ENCODE measurements around the gene FAM3D. TPM values are rescaled to one million over a fixed set of nuclear protein-coding genes. Genes with fewer than 3 reads are reported as not detected.

FAM3D gene
- polyA plus RNA-seq, 2 of the 4 experiments (the other 2 are of a cell fraction), result not detected

- POLR2A ChIA-PET, result no interaction called here
- TF ChIP-seq MAFK (IDR thresholded peaks at IDR 0.05; ENCODE audit: partially characterized antibody), result no peak
- TF ChIP-seq CBX8 (IDR thresholded peaks at IDR 0.05), result no peak
- TF ChIP-seq ATOH8 (CRISPR knock-in tag; IDR thresholded peaks at IDR 0.05; ENCODE audit: low read depth), result no peak
- Histone ChIP-seq H3K9me3 (no peaks in the 10 kb centered on the region), H3K4me3 (no peak overlapping the region), H3K27ac (no peak overlapping the region), H3K4me1 (no peaks in the 10 kb centered on the region), H3K4me2 (no peak overlapping the region)
- no peak for FAIRE-seq
- no peak for ATAC-seq
- CTCF ChIA-PET, result interaction anchor here (0.6 kb wide), 1 partner anchor 29 kb away, joined by 3 read pairs; no protein-coding TSS in a partner anchor
- DNase-seq (ENCODE audit: low read depth in 1 of 2, low spot score in 1 of 2), result no peak
- 42% methylated on average over 8 of the region's 9 CpGs for WGBS (ENCODE audit: missing lambda C conversion rate)
These were observed 4.0 kb upstream of the FAM3D start for GRCh38 chr3:58670506-58671135.

GRCh38 chr3:58668247-58668646 is 1.7 kb upstream of the FAM3D start:
- Histone ChIP-seq H3K4me1 (no peaks in the 10 kb centered on the region), H3K4me2 (no peak overlapping the region), H3K9me3 (no peaks in the 10 kb centered on the region), H3K27ac (no peak overlapping the region), H3K4me3 (no peak overlapping the region)
- DNase-seq (ENCODE audit: low read depth in 1 of 2, low spot score in 1 of 2) (no peak), FAIRE-seq (no peak), ATAC-seq (no peak)
- POLR2A ChIA-PET, result no interaction called here
- WGBS (ENCODE audit: missing lambda C conversion rate), result 53% methylated on average over 8 of the region's 8 CpGs
- no peak for TF ChIP-seq MAX (IDR thresholded peaks at IDR 0.05)
- TF ChIP-seq EHF (CRISPR knock-in tag; IDR thresholded peaks at IDR 0.05), result no peak
- TF ChIP-seq HOXB5 (CRISPR knock-in tag; IDR thresholded peaks at IDR 0.05), result no peak
- no peak for TF ChIP-seq PHF8 (IDR thresholded peaks at IDR 0.05; ENCODE audit: borderline replicate concordance, low read depth)
- no peak for TF ChIP-seq RFX5 (IDR thresholded peaks at IDR 0.05)
- TF ChIP-seq ZNF302 (CRISPR knock-in tag; IDR thresholded peaks at IDR 0.05), result no peak
- TF ChIP-seq FOSL2 (IDR thresholded peaks at IDR 0.05), result no peak
- no peak for TF ChIP-seq FOSL2 (CRISPR knock-in tag; IDR thresholded peaks at IDR 0.05)
- CTCF ChIA-PET, result no interaction called here

GRCh38 chr3:58667704-58668103 is 1.1 kb upstream of the FAM3D start:
- Histone ChIP-seq H3K27ac (no peak overlapping the region), H3K4me2 (no peak overlapping the region), H3K4me3 (no peak overlapping the region), H3K4me1 (no peaks in the 10 kb centered on the region), H3K9me3 (no peaks in the 10 kb centered on the region)
- DNase-seq (ENCODE audit: low read depth in 1 of 2, low spot score in 1 of 2) (no peak), FAIRE-seq (no peak), ATAC-seq (no peak)
- TF ChIP-seq ZNF302 (CRISPR knock-in tag; IDR thresholded peaks at IDR 0.05), result no peak
- TF ChIP-seq ELK1 (IDR thresholded peaks at IDR 0.05; ENCODE audit: low read depth, low read length), result no peak
- TF ChIP-seq EHMT2 (IDR thresholded peaks at IDR 0.05; ENCODE audit: low read depth), result no peak
- no peak for TF ChIP-seq RFX5 (IDR thresholded peaks at IDR 0.05)
- TF ChIP-seq POLR2AphosphoS2 (conservative IDR thresholded peaks at IDR 0.05; ENCODE audit: low read length), result no peak
- no peak for TF ChIP-seq PHF8 (IDR thresholded peaks at IDR 0.05; ENCODE audit: borderline replicate concordance, low read depth)
- TF ChIP-seq EP300 (IDR thresholded peaks at IDR 0.05), result no peak
- no peak for TF ChIP-seq GATA3 (IDR thresholded peaks at IDR 0.05; ENCODE audit: borderline replicate concordance)
- POLR2A ChIA-PET, result no interaction called here
- CTCF ChIA-PET, result no interaction called here
- WGBS (ENCODE audit: missing lambda C conversion rate), result 52% methylated on average over 6 of the region's 6 CpGs

GRCh38 chr3:58667229-58667628 is 655 bp upstream of the FAM3D start:
- ATAC-seq (no peak), DNase-seq (ENCODE audit: low read depth in 1 of 2, low spot score in 1 of 2) (no peak), FAIRE-seq (no peak)
- ChIA-PET CTCF (no interaction called here), POLR2A (no interaction called here)
- Histone ChIP-seq H3K9me3 (no peaks in the 10 kb centered on the region), H3K4me1 (no peaks in the 10 kb centered on the region), H3K27ac (no peak overlapping the region), H3K4me2 (no peak overlapping the region), H3K4me3 (no peak overlapping the region)
- TF ChIP-seq CTCF (IDR thresholded peaks at IDR 0.05) (no peak), ESRRA (IDR thresholded peaks at IDR 0.05; ENCODE audit: borderline replicate concordance, low read length) (no peak), FOSB (CRISPR knock-in tag; IDR thresholded peaks at IDR 0.05) (no peak), POLR2AphosphoS2 (conservative IDR thresholded peaks at IDR 0.05; ENCODE audit: low read length) (no peak), KDM5A (IDR thresholded peaks at IDR 0.05) (no peak), ELK1 (IDR thresholded peaks at IDR 0.05; ENCODE audit: low read depth, low read length) (no peak), USF2 (IDR thresholded peaks at IDR 0.05) (no peak)
- WGBS (ENCODE audit: missing lambda C conversion rate), result 88% methylated on average over 1 of the region's 1 CpG

Data from A549 (cell line).